Smooth muscle cell (in vitro differentiated cells): ENCODE data around the gene FGFRL1. TPM values are rescaled to one million over a fixed set of nuclear protein-coding genes. Genes with fewer than 3 reads are reported as not detected.

ENCODE experiments used
- DNase-seq: peaks from one replicate; lab custom pipeline; 2025; ENCODE audit not compliant: unreplicated experiment; lab: John Stamatoyannopoulos, UW
- H2AFZ ChIP-seq: fragments of 200-600 bp; sonication (generic); 2 replicates; pipeline ENCODE4 v1.6.0; 2016; ENCODE audit warnings: antibody characterized with exemption, low read depth, mild to moderate bottlenecking
- H3F3A ChIP-seq: fragments of 200-600 bp; sonication (generic); 2 replicates; pipeline ENCODE4 v1.6.0; 2017; ENCODE audit warnings: antibody characterized with exemption, low read depth
- H3K27ac ChIP-seq: fragments of 200-600 bp; sonication (generic); 2 replicates; pipeline ENCODE4 v1.5.1; 2016; ENCODE audit warnings: low read depth, mild to moderate bottlenecking
- H3K27me3 ChIP-seq: fragments of 200-600 bp; sonication (generic); 2 replicates; pipeline ENCODE4 v1.6.1; 2016; ENCODE audit warnings: low read depth, mild to moderate bottlenecking
- H3K36me3 ChIP-seq: fragments of 200-600 bp; sonication (generic); 2 replicates; pipeline ENCODE4 v1.5.1; 2016; ENCODE audit warnings: low read depth
- H3K4me1 ChIP-seq: fragments of 200-600 bp; sonication (generic); 2 replicates; pipeline ENCODE4 v1.5.1; 2016; ENCODE audit warnings: low read depth
- H3K4me2 ChIP-seq: fragments of 200-600 bp; sonication (generic); 2 replicates; pipeline ENCODE4 v1.6.0; 2016; ENCODE audit warnings: mild to moderate bottlenecking
- H3K4me3 ChIP-seq: fragments of 200-600 bp; sonication (generic); 2 replicates; pipeline ENCODE4 v1.5.1; 2016; ENCODE audit warnings: mild to moderate bottlenecking
- H3K79me2 ChIP-seq: fragments of 200-600 bp; sonication (generic); 2 replicates; pipeline ENCODE4 v1.6.0; 2016; ENCODE audit warnings: low read depth, mild to moderate bottlenecking
- H3K9ac ChIP-seq: fragments of 200-600 bp; sonication (generic); 2 replicates; pipeline ENCODE4 v1.6.0; 2016; ENCODE audit warnings: low read depth
- H3K9me3 ChIP-seq: fragments of 200-600 bp; sonication (generic); replicated peaks from 2 replicates; pipeline ENCODE4 v1.5.1; 2016; ENCODE audit warnings: low read depth
- H4K20me1 ChIP-seq: fragments of 200-600 bp; sonication (generic); 2 replicates; pipeline ENCODE4 v1.6.0; 2016; ENCODE audit warnings: low read depth
- CTCF ChIP-seq: fragments of 200-600 bp; sonication (generic); IDR thresholded peaks from 2 replicates; pipeline ENCODE4 v1.5.1; 2017; ENCODE audit warnings: borderline replicate concordance, mild to moderate bottlenecking, antibody characterized with exemption; ENCODE audit not compliant: insufficient read depth, poor library complexity, severe bottlenecking
- whole genome bisulfite sequencing: methylation state at CpG from one replicate; pipeline ENCODE4 v1.1.7; 2016; ENCODE audit warnings: low lambda C conversion rate; 5-methylcytosine and 5-hydroxymethylcytosine counted together
- polyA plus RNA-seq: library from polyadenylated mRNA; unstranded; fragments of >200 nt; fragmentation: Nextera tagmentation; extraction: Ambion mirVana; gene quantifications from 2 replicates; pipeline ENCODE4 v1.2.1, GENCODE V29; 2016
- total RNA-seq: library from RNA; depleted of rRNA; stranded (reverse); fragments of >200 nt; gene quantifications from 2 replicates; pipeline ENCODE4 v1.2.3, GENCODE V29; 2014

The FGFRL1 gene
- total and polyA plus RNA-seq, 2 experiments from 2014 or later, result 16.1 to 30.7 TPM

- Histone ChIP-seq H3K79me2 (no peaks in the 10 kb centered on the region), H3K4me3 (no peak overlapping the region), H3K4me1 (peaks cover 3% of the 10 kb centered on the region), H3K9ac (no peak overlapping the region), H3F3A (no peaks in the 10 kb centered on the region), H3K9me3 (no peaks in the 10 kb centered on the region), H3K27ac (no peak overlapping the region), H4K20me1 (peaks cover 18% of the 10 kb centered on the region), H3K4me2 (no peak overlapping the region), H2AFZ (no peak overlapping the region), H3K36me3 (no peaks in the 10 kb centered on the region), H3K27me3 (peaks cover 84% of the 10 kb centered on the region)
- 47% methylated on average over 38 of the region's 48 CpGs for WGBS
- DNase-seq, result no peak
- no peak for TF ChIP-seq CTCF
These were observed 9.8 kb upstream of the FGFRL1 start for GRCh38 chr4:1001561-1002130.

- H3K27me3 ChIP-seq, result peaks cover 84% of the 10 kb centered on the region
- H4K20me1 ChIP-seq, result peaks cover 14% of the 10 kb centered on the region
- H2AFZ ChIP-seq, result no peak overlapping the region
- H3K4me2 ChIP-seq, result peak overlapping the region; percentile 48
- H3K36me3 ChIP-seq, result no peaks in the 10 kb centered on the region
- no peak overlapping the region for H3K9ac ChIP-seq
- no peaks in the 10 kb centered on the region for H3K9me3 ChIP-seq
- H3K27ac ChIP-seq, result no peak overlapping the region
- H3F3A ChIP-seq, result no peaks in the 10 kb centered on the region
- H3K4me3 ChIP-seq, result no peak overlapping the region
- 2% methylated on average over 35 of the region's 54 CpGs for WGBS
- no peak for DNase-seq
- no peak for TF ChIP-seq CTCF
- H3K79me2 ChIP-seq, result no peaks in the 10 kb centered on the region
- peaks cover 3% of the 10 kb centered on the region for H3K4me1 ChIP-seq
These were observed 9.2 kb upstream of the FGFRL1 start for GRCh38 chr4:1002131-1002630.

GRCh38 chr4:1002631-1003251 lies 8.7 kb upstream of the FGFRL1 start:
- H3K27me3 ChIP-seq, result peaks cover 84% of the 10 kb centered on the region

More at GRCh38 chr4:1002631-1003251, 8.7 kb upstream of the FGFRL1 start:
- no peak for DNase-seq
- Histone ChIP-seq H2AFZ (no peak overlapping the region), H3K4me3 (no peak overlapping the region), H3K79me2 (no peaks in the 10 kb centered on the region), H3K9me3 (no peaks in the 10 kb centered on the region), H3K27ac (no peak overlapping the region), H3K9ac (no peak overlapping the region), H3F3A (no peaks in the 10 kb centered on the region), H3K4me2 (peak overlapping the region; percentile 48), H4K20me1 (peaks cover 11% of the 10 kb centered on the region), H3K4me1 (peaks cover under 1% of the 10 kb centered on the region), H3K36me3 (no peaks in the 10 kb centered on the region)
- 5% methylated on average over 25 of the region's 75 CpGs for WGBS
- TF ChIP-seq CTCF, result no peak
